MM.1S (cell line): ENCODE results near the gene ZDHHC11B.
"Not testable (repeated sequence)": the region's sequence is repeated elsewhere in the genome, so short reads cannot be mapped to it uniquely, and the experiment has no call there.

ENCODE experiments used
- CTCF ChIP-seq: fragments of 300-600 bp; sonication (generic); IDR thresholded peaks from 2 replicates; pipeline ENCODE4 v1.5.1; 2016; ENCODE audit warnings: antibody characterized with exemption, low read length, mixed read lengths
- EZH2 ChIP-seq: fragments of 300-600 bp; sonication (generic); optimal IDR thresholded peaks from 2 replicates; pipeline ENCODE3; 2017; ENCODE audit warnings: low read depth, mild to moderate bottlenecking, antibody characterized with exemption, low read length, mixed read lengths
- EZH2phosphoT487 ChIP-seq: fragments of 300-600 bp; sonication (generic); IDR thresholded peaks from 2 replicates; pipeline ENCODE4 v1.6.1; 2018; ENCODE audit warnings: antibody characterized with exemption, low read length

GRCh38 chr5:811384-811783 lies 26.9 kb upstream of the ZDHHC11B start:
- TF ChIP-seq CTCF, EZH2phosphoT487, EZH2: not testable (repeated sequence)
